SK-N-SH (cell line): Measurements from ENCODE around the gene ITM2B. TPM values are rescaled to one million over a fixed set of nuclear protein-coding genes. Genes with fewer than 3 reads are reported as not detected.

Source experiments
- CTCF ChIA-PET: fragments of 300-600, 350-600 bp; formaldehyde crosslinking; extraction: SDS; loops from one replicate; lab custom pipeline; 2021; lab: Yijun Ruan, JAX
- POLR2A ChIA-PET: fragments of 350-600 bp; sonication (Branson Sonifier 250); formaldehyde crosslinking; extraction: SDS; loops from one replicate; lab custom pipeline; 2020; ENCODE audit warnings: antibody characterized with exemption, inconsistent platforms; lab: Yijun Ruan, JAX
- DNase-seq: peaks from one replicate; pipeline ENCODE4 v3.0.0; 2012
- H2AFZ ChIP-seq: fragments of 200-600 bp; sonication (generic); 2 replicates; pipeline ENCODE4 v1.8.1; 2016; ENCODE audit warnings: antibody characterized with exemption, mild to moderate bottlenecking, low read depth
- H3F3A ChIP-seq: fragments of 200-600 bp; sonication (generic); replicated peaks from 2 replicates; pipeline ENCODE3; 2016; ENCODE audit warnings: antibody characterized with exemption, mild to moderate bottlenecking; ENCODE audit not compliant: insufficient read depth
- H3K27ac ChIP-seq, 2 experiments: fragments of 200-500 bp in 1 of 2; fragments of 200-600 bp in 1 of 2; sonication (Bioruptor generic) in 1 of 2; sonication (generic), shearing (Covaris generic) in 1 of 2; 2 replicates each; pipeline versions ENCODE4 v1.5.1 to v1.6.1; 2014 to 2016; ENCODE audit warnings: low read depth in 2 of 2, inconsistent platforms in 1 of 2, low read length in 1 of 2, mild to moderate bottlenecking in 1 of 2, mixed read lengths in 1 of 2
- H3K27me3 ChIP-seq: fragments of 200-600 bp; sonication (generic), shearing (Covaris generic); 2 replicates; pipeline ENCODE4 v1.6.1; 2016; ENCODE audit warnings: mixed run types; ENCODE audit not compliant: insufficient read depth
- H3K36me3 ChIP-seq, 2 experiments: fragments of 200-500 bp in 1 of 2; fragments of 200-600 bp in 1 of 2; sonication (Bioruptor generic) in 1 of 2; sonication (generic) in 1 of 2; replicated peaks in 1 of 2; 2 replicates each; pipeline versions ENCODE3 to v1.5.1; 2014 to 2016; ENCODE audit warnings: low read length in 1 of 2, mild to moderate bottlenecking in 1 of 2; ENCODE audit not compliant: insufficient read depth in 2 of 2, control insufficient read depth in 1 of 2
- H3K4me1 ChIP-seq, 2 experiments: fragments of 200-500 bp in 1 of 2; fragments of 200-600 bp in 1 of 2; sonication (Bioruptor generic) in 1 of 2; sonication (generic), shearing (Covaris generic) in 1 of 2; 2 replicates each; pipeline versions ENCODE4 v1.5.1 to v1.6.1; 2014 to 2016; ENCODE audit warnings: low read depth in 1 of 2, low read length in 1 of 2, mixed run types in 1 of 2; ENCODE audit not compliant: insufficient read depth in 2 of 2, control insufficient read depth in 1 of 2
- H3K4me2 ChIP-seq: fragments of 200-600 bp; sonication (generic), shearing (Covaris generic); 2 replicates; pipeline ENCODE4 v1.6.1; 2017; ENCODE audit warnings: mixed run types
- H3K4me3 ChIP-seq, 2 experiments: fragments of 200-500 bp in 1 of 2; fragments of 200-600 bp in 1 of 2; sonication (Bioruptor generic) in 1 of 2; sonication (generic), shearing (Covaris generic) in 1 of 2; 2 replicates each; pipeline versions ENCODE4 v1.5.1 to v1.8.1; 2014 to 2016; ENCODE audit warnings: low read depth in 2 of 2, inconsistent platforms in 1 of 2, low read length in 1 of 2, mild to moderate bottlenecking in 1 of 2, mixed read lengths in 1 of 2, moderate library complexity in 1 of 2
- H3K79me2 ChIP-seq: fragments of 200-600 bp; sonication (generic); 2 replicates; pipeline ENCODE4 v1.8.1; 2017; ENCODE audit warnings: mild to moderate bottlenecking; ENCODE audit not compliant: insufficient read depth
- H3K9ac ChIP-seq: fragments of 200-600 bp; sonication (generic); 2 replicates; pipeline ENCODE4 v1.6.1; 2017; ENCODE audit warnings: mixed run types
- H3K9me2 ChIP-seq: fragments of 200-600 bp; sonication (generic); 2 replicates; pipeline ENCODE4 v1.6.1; 2017; ENCODE audit warnings: mixed run types
- H3K9me3 ChIP-seq: fragments of 200-600 bp; sonication (generic); 2 replicates; pipeline ENCODE4 v1.6.1; 2017; ENCODE audit warnings: mixed run types, mild to moderate bottlenecking, moderate library complexity
- H4K20me1 ChIP-seq: fragments of 200-600 bp; sonication (generic); 2 replicates; pipeline ENCODE4 v1.6.1; 2017; ENCODE audit warnings: mild to moderate bottlenecking, mixed run types; ENCODE audit not compliant: insufficient read depth
- ELF1 ChIP-seq: IDR thresholded peaks from 2 replicates; pipeline ENCODE4 v1.4.0; 2012
- EP300 ChIP-seq, 2 experiments: IDR thresholded peaks; 2 replicates each; pipeline versions ENCODE4 v1.4.0 to v1.6.1; 2012; ENCODE audit warnings: borderline replicate concordance in 1 of 2, low read depth in 1 of 2, low read length in 1 of 2
- EZH2phosphoT487 ChIP-seq: fragments of 200-600 bp; sonication (generic); IDR thresholded peaks from 2 replicates; pipeline ENCODE4 v1.6.1; 2017; ENCODE audit warnings: low read depth, mixed run types, mild to moderate bottlenecking, antibody characterized with exemption, moderate library complexity, borderline replicate concordance
- FOSL2 ChIP-seq: IDR thresholded peaks from 2 replicates; pipeline ENCODE4 v1.4.0; 2012; ENCODE audit warnings: low read depth, mild to moderate bottlenecking, moderate library complexity, borderline replicate concordance
- FOXJ3 ChIP-seq: sonication (generic); formaldehyde crosslinking; IDR thresholded peaks from 2 replicates; pipeline ENCODE4 v1.5.1; 2020; ENCODE audit warnings: mild to moderate bottlenecking, missing genetic modification reagents
- FOXM1 ChIP-seq: IDR thresholded peaks from 2 replicates; pipeline ENCODE4 v1.4.0; 2012; ENCODE audit warnings: low read depth, mild to moderate bottlenecking
- GABPA ChIP-seq: IDR thresholded peaks from 2 replicates; pipeline ENCODE4 v1.4.0; 2012; ENCODE audit warnings: low read depth, mild to moderate bottlenecking
- GATA2 ChIP-seq: sonication (generic); formaldehyde crosslinking; IDR thresholded peaks from 2 replicates; pipeline ENCODE4 v1.5.0; 2020; ENCODE audit warnings: mild to moderate bottlenecking, missing genetic modification reagents
- MAX ChIP-seq: IDR thresholded peaks from 2 replicates; pipeline ENCODE4 v1.4.0; 2012; ENCODE audit warnings: low read depth
- NFIC ChIP-seq: IDR thresholded peaks from 2 replicates; pipeline ENCODE4 v1.4.0; 2012; ENCODE audit warnings: borderline replicate concordance
- NRF1 ChIP-seq: IDR thresholded peaks from 2 replicates; pipeline ENCODE4 v1.6.1; 2012; ENCODE audit warnings: low read depth, mild to moderate bottlenecking, low read length
- PBX3 ChIP-seq: IDR thresholded peaks from 2 replicates; pipeline ENCODE4; 2012
- RAD21 ChIP-seq: IDR thresholded peaks from 2 replicates; pipeline ENCODE4 v1.6.1; 2012; ENCODE audit warnings: mild to moderate bottlenecking, low read length
- RCOR1 ChIP-seq: fragments of 150-350 bp; IDR thresholded peaks from 2 replicates; pipeline ENCODE4 v1.6.1; 2017; ENCODE audit warnings: antibody characterized with exemption, low read length
- REST ChIP-seq: IDR thresholded peaks from 2 replicates; pipeline ENCODE4 v1.6.1; 2012; ENCODE audit warnings: mild to moderate bottlenecking, low read depth, low read length, moderate library complexity
- SIN3A ChIP-seq: IDR thresholded peaks from 2 replicates; pipeline ENCODE4 v1.6.1; 2012; ENCODE audit warnings: low read depth, mild to moderate bottlenecking, low read length, moderate library complexity, borderline replicate concordance
- SMC3 ChIP-seq: IDR thresholded peaks from 2 replicates; pipeline ENCODE4 v1.6.1; 2012; ENCODE audit warnings: low read depth, low read length, improper control_type of control experiment
- TCF12 ChIP-seq: IDR thresholded peaks from 2 replicates; pipeline ENCODE4 v1.4.0; 2012
- USF2 ChIP-seq: fragments of 150-350 bp; IDR thresholded peaks from 2 replicates; pipeline ENCODE4 v1.6.1; 2017; ENCODE audit warnings: antibody characterized with exemption, low read length, low read depth, borderline replicate concordance
- WGBS: methylation state at CpG from one replicate; pipeline ENCODE4 v1.1.6; 2017; ENCODE audit warnings: low lambda C conversion rate; 5-methylcytosine and 5-hydroxymethylcytosine counted together
- polyA plus RNA-seq, 3 experiments: library from polyadenylated mRNA; depleted of rRNA; stranded (reverse); fragments of >200 nt; gene quantifications; 2 replicates each; pipeline ENCODE4 v1.2.3, GENCODE V29; 2012

Gene ITM2B
- polyA plus RNA-seq, 1 of the 3 experiments (the other 2 are of a cell fraction), result 184 TPM

- Histone ChIP-seq H4K20me1 (no peaks in the 10 kb centered on the region), H3K27ac (no peak overlapping the region), H3K9me2 (no peaks in the 10 kb centered on the region), H3K4me1 (no peaks in the 10 kb centered on the region), H3K9ac (no peak overlapping the region), H3K9me3 (no peaks in the 10 kb centered on the region), H3K4me2 (no peak overlapping the region), H3K36me3 (no peaks in the 10 kb centered on the region), H2AFZ (no peak overlapping the region; the same call in 1 of the 2 replicates), H3K79me2 (no peaks in the 10 kb centered on the region), H3K4me3 (no peak overlapping the region), H3K27me3 (no peaks in the 10 kb centered on the region), H3F3A (no peaks in the 10 kb centered on the region)
- CTCF ChIA-PET, result interaction anchor here (1.4 to 1.6 kb wide), 2 partner anchors 13 to 37 kb away, joined by 3 to 5 read pairs; partner anchors contain the start of gene ITM2B
- DNase-seq, result no peak
- POLR2A ChIA-PET, result no interaction called here
- WGBS, result 52% methylated on average over 2 of the region's 2 CpGs
- TF ChIP-seq FOSL2 (no peak), REST (no peak), GABPA (no peak), GATA2 (CRISPR knock-in tag) (no peak), MAX (no peak), NRF1 (no peak), ELF1 (no peak), FOXM1 (no peak)
These were observed 12.4 kb upstream of the ITM2B start for GRCh38 chr13:48220592-48220980.

GRCh38 chr13:48220981-48221685 is 11.9 kb upstream of the ITM2B start:
- Histone ChIP-seq H3K9ac (no peak overlapping the region), H3F3A (no peaks in the 10 kb centered on the region), H3K79me2 (no peaks in the 10 kb centered on the region), H3K4me1 (no peaks in the 10 kb centered on the region), H3K27ac (no peak overlapping the region), H3K27me3 (no peaks in the 10 kb centered on the region), H2AFZ (no peak overlapping the region; the same call in 1 of the 2 replicates), H3K36me3 (no peaks in the 10 kb centered on the region), H3K9me3 (no peaks in the 10 kb centered on the region), H3K4me3 (no peak overlapping the region), H3K4me2 (no peak overlapping the region), H3K9me2 (no peaks in the 10 kb centered on the region), H4K20me1 (no peaks in the 10 kb centered on the region)
- WGBS, result 70% methylated on average over 8 of the region's 8 CpGs
- no peak for TF ChIP-seq PBX3
- TF ChIP-seq NFIC, result no peak
- no peak for TF ChIP-seq SIN3A
- TF ChIP-seq TCF12, result no peak
- TF ChIP-seq FOXM1, result no peak
- TF ChIP-seq RCOR1, result no peak
- no peak for TF ChIP-seq EP300 (IDR thresholded peaks at IDR 0.05; ENCODE audit: borderline replicate concordance in 1 of 2, low read depth in 1 of 2, low read length in 1 of 2)
- no peak for TF ChIP-seq FOXJ3 (CRISPR knock-in tag)
- TF ChIP-seq RAD21, result no peak
- no peak for TF ChIP-seq EZH2phosphoT487
- no peak for TF ChIP-seq FOSL2
- no peak for TF ChIP-seq SMC3
- TF ChIP-seq USF2, result no peak
- no peak for DNase-seq
- ChIA-PET POLR2A (no interaction called here), CTCF (interaction anchor here (1.6 kb wide), 1 partner anchor 12 kb away, joined by 5 read pairs; the partner anchor contains the start of gene ITM2B)
